ENCODE data around the gene KNDC1.

The KNDC1 gene

GRCh38 chr10:133130602-133131001, 29.4 kb upstream of the KNDC1 start:
- Histone ChIP-seq H3K27ac (ENCODE audit: low read depth, low read length) (no peak overlapping the region), H3K18ac (ENCODE audit: low read length) (no peak overlapping the region), H2AFZ (ENCODE audit: insufficient read depth, low read length, poor library complexity) (no peak overlapping the region), H3K9me3 (ENCODE audit: insufficient read depth, low read depth, low read length) (peaks cover 13% of the 10 kb centered on the region), H4K12ac (ENCODE audit: low read depth, low read length) (no peak overlapping the region), H4K8ac (ENCODE audit: low read depth, low read length) (no peak overlapping the region), H4K91ac (ENCODE audit: low read depth, low read length) (no peak overlapping the region), H3K27me3 (ENCODE audit: insufficient read depth, low read length) (no peaks in the 10 kb centered on the region), H3K79me2 (ENCODE audit: control insufficient read depth, insufficient read depth, low read length, poor library complexity) (no peaks in the 10 kb centered on the region), H3K4me2 (ENCODE audit: low read length) (no peak overlapping the region), H3K79me1 (ENCODE audit: low read length) (no peaks in the 10 kb centered on the region), H2AK5ac (ENCODE audit: low read length) (no peak overlapping the region), H3K4me3 (ENCODE audit: low read depth, low read length) (no peak overlapping the region), H3K36me3 (ENCODE audit: control insufficient read depth in 1 of 2, insufficient read depth in 2 of 2, low read length in 2 of 2) (no peaks in the 10 kb centered on the region), H2BK5ac (ENCODE audit: low read depth, low read length, poor library complexity) (no peak overlapping the region), H2BK12ac (ENCODE audit: low read length) (no peak overlapping the region), H3K4ac (ENCODE audit: low read depth, low read length) (no peak overlapping the region), H2BK120ac (ENCODE audit: insufficient read depth, low read length, poor library complexity) (no peak overlapping the region), H3K9ac (ENCODE audit: low read length) (no peak overlapping the region), H3K14ac (ENCODE audit: low read length) (no peak overlapping the region), H3K4me1 (ENCODE audit: control insufficient read depth in 1 of 2, insufficient read depth in 2 of 2, low read length in 2 of 2) (no peaks in the 10 kb centered on the region), H3K23ac (ENCODE audit: low read length) (no peak overlapping the region)
- DNase-seq, result no peak
- no CpG with 5 or more reads among the region's 11 CpGs for WGBS (ENCODE audit: extremely low coverage, insufficient coverage, insufficient read length)

- Histone ChIP-seq H3K79me2 (ENCODE audit: control insufficient read depth, insufficient read depth, low read length, poor library complexity) (no peaks in the 10 kb centered on the region), H3K18ac (ENCODE audit: low read length) (no peak overlapping the region), H3K23ac (ENCODE audit: low read length) (no peak overlapping the region), H3K14ac (ENCODE audit: low read length) (no peak overlapping the region), H2BK5ac (ENCODE audit: low read depth, low read length, poor library complexity) (no peak overlapping the region), H4K12ac (ENCODE audit: low read depth, low read length) (no peak overlapping the region), H4K8ac (ENCODE audit: low read depth, low read length) (no peak overlapping the region), H3K27me3 (ENCODE audit: insufficient read depth, low read length) (no peaks in the 10 kb centered on the region), H3K4me1 (ENCODE audit: control insufficient read depth in 1 of 2, insufficient read depth in 2 of 2, low read length in 2 of 2) (no peaks in the 10 kb centered on the region), H3K36me3 (ENCODE audit: control insufficient read depth in 1 of 2, insufficient read depth in 2 of 2, low read length in 2 of 2) (no peaks in the 10 kb centered on the region), H3K9ac (ENCODE audit: low read length) (no peak overlapping the region), H3K4me3 (ENCODE audit: low read depth, low read length) (no peak overlapping the region), H3K79me1 (ENCODE audit: low read length) (no peaks in the 10 kb centered on the region), H4K91ac (ENCODE audit: low read depth, low read length) (no peak overlapping the region), H2BK12ac (ENCODE audit: low read length) (no peak overlapping the region), H3K4me2 (ENCODE audit: low read length) (no peak overlapping the region), H3K9me3 (ENCODE audit: insufficient read depth, low read depth, low read length) (peaks cover 13% of the 10 kb centered on the region), H2AK5ac (ENCODE audit: low read length) (no peak overlapping the region), H2AFZ (ENCODE audit: insufficient read depth, low read length, poor library complexity) (no peak overlapping the region), H3K4ac (ENCODE audit: low read depth, low read length) (no peak overlapping the region), H2BK120ac (ENCODE audit: insufficient read depth, low read length, poor library complexity) (no peak overlapping the region), H3K27ac (ENCODE audit: low read depth, low read length) (no peak overlapping the region)
- DNase-seq, result no peak
- WGBS (ENCODE audit: extremely low coverage, insufficient coverage, insufficient read length), result no CpG with 5 or more reads among the region's 18 CpGs
Observed at GRCh38 chr10:133131053-133131452, 29.0 kb upstream of the KNDC1 start.

- Histone ChIP-seq H2BK5ac (ENCODE audit: low read depth, low read length, poor library complexity) (no peak overlapping the region), H3K18ac (ENCODE audit: low read length) (no peak overlapping the region), H2AK5ac (ENCODE audit: low read length) (no peak overlapping the region), H3K79me1 (ENCODE audit: low read length) (no peaks in the 10 kb centered on the region), H4K8ac (ENCODE audit: low read depth, low read length) (no peak overlapping the region), H3K9ac (ENCODE audit: low read length) (no peak overlapping the region), H3K27ac (ENCODE audit: low read depth, low read length) (no peak overlapping the region), H4K12ac (ENCODE audit: low read depth, low read length) (no peak overlapping the region), H2BK12ac (ENCODE audit: low read length) (no peak overlapping the region), H3K4me3 (ENCODE audit: low read depth, low read length) (peak overlapping the region; percentile 53), H3K36me3 (ENCODE audit: control insufficient read depth in 1 of 2, insufficient read depth in 2 of 2, low read length in 2 of 2) (no peaks in the 10 kb centered on the region), H3K4me2 (ENCODE audit: low read length) (no peak overlapping the region), H3K4ac (ENCODE audit: low read depth, low read length) (no peak overlapping the region), H3K14ac (ENCODE audit: low read length) (no peak overlapping the region), H3K23ac (ENCODE audit: low read length) (no peak overlapping the region), H4K91ac (ENCODE audit: low read depth, low read length) (no peak overlapping the region), H2BK120ac (ENCODE audit: insufficient read depth, low read length, poor library complexity) (no peak overlapping the region), H2AFZ (ENCODE audit: insufficient read depth, low read length, poor library complexity) (no peak overlapping the region), H3K9me3 (ENCODE audit: insufficient read depth, low read depth, low read length) (peaks cover 13% of the 10 kb centered on the region), H3K4me1 (ENCODE audit: control insufficient read depth in 1 of 2, insufficient read depth in 2 of 2, low read length in 2 of 2) (no peaks in the 10 kb centered on the region), H3K79me2 (ENCODE audit: control insufficient read depth, insufficient read depth, low read length, poor library complexity) (no peaks in the 10 kb centered on the region), H3K27me3 (ENCODE audit: insufficient read depth, low read length) (no peaks in the 10 kb centered on the region)
- DNase-seq, result no peak
- no CpG with 5 or more reads among the region's 41 CpGs for WGBS (ENCODE audit: extremely low coverage, insufficient coverage, insufficient read length)
Observed at GRCh38 chr10:133131734-133132472, 28.1 kb upstream of the KNDC1 start.

- peak overlapping the region; percentile 8 for H3K4me3 ChIP-seq (ENCODE audit: low read depth, low read length)
- H4K12ac ChIP-seq (ENCODE audit: low read depth, low read length), result no peak overlapping the region
- no peak overlapping the region for H2BK12ac ChIP-seq (ENCODE audit: low read length)
- no peak overlapping the region for H4K91ac ChIP-seq (ENCODE audit: low read depth, low read length)
- no peak overlapping the region for H4K8ac ChIP-seq (ENCODE audit: low read depth, low read length)
- no peak overlapping the region for H3K23ac ChIP-seq (ENCODE audit: low read length)
- no peaks in the 10 kb centered on the region for H3K4me1 ChIP-seq (ENCODE audit: control insufficient read depth in 1 of 2, insufficient read depth in 2 of 2, low read length in 2 of 2)
- no peak overlapping the region for H3K4me2 ChIP-seq (ENCODE audit: low read length)
- WGBS (ENCODE audit: extremely low coverage, insufficient coverage, insufficient read length), result no CpG with 5 or more reads among the region's 26 CpGs
- H3K4ac ChIP-seq (ENCODE audit: low read depth, low read length), result no peak overlapping the region
- H3K27ac ChIP-seq (ENCODE audit: low read depth, low read length), result no peak overlapping the region
- H2AK5ac ChIP-seq (ENCODE audit: low read length), result no peak overlapping the region
- no peak overlapping the region for H3K9ac ChIP-seq (ENCODE audit: low read length)
- H2AFZ ChIP-seq (ENCODE audit: insufficient read depth, low read length, poor library complexity), result no peak overlapping the region
- H3K36me3 ChIP-seq (ENCODE audit: control insufficient read depth in 1 of 2, insufficient read depth in 2 of 2, low read length in 2 of 2), result no peaks in the 10 kb centered on the region
- H3K79me2 ChIP-seq (ENCODE audit: control insufficient read depth, insufficient read depth, low read length, poor library complexity), result no peaks in the 10 kb centered on the region
- DNase-seq, result no peak
- H3K27me3 ChIP-seq (ENCODE audit: insufficient read depth, low read length), result no peaks in the 10 kb centered on the region
- H3K79me1 ChIP-seq (ENCODE audit: low read length), result no peaks in the 10 kb centered on the region
- no peak overlapping the region for H2BK120ac ChIP-seq (ENCODE audit: insufficient read depth, low read length, poor library complexity)
- H3K18ac ChIP-seq (ENCODE audit: low read length), result no peak overlapping the region
- peaks cover 11% of the 10 kb centered on the region for H3K9me3 ChIP-seq (ENCODE audit: insufficient read depth, low read depth, low read length)
- H2BK5ac ChIP-seq (ENCODE audit: low read depth, low read length, poor library complexity), result no peak overlapping the region
- no peak overlapping the region for H3K14ac ChIP-seq (ENCODE audit: low read length)
Observed at GRCh38 chr10:133132473-133133291, 27.3 kb upstream of the KNDC1 start.

Data from trophoblast cell (in vitro differentiated cells and primary cell).